Stomach (tissue), 9 donors: ENCODE results near the gene BBS12. TPM values are rescaled to one million over a fixed set of nuclear protein-coding genes. Genes with fewer than 3 reads are reported as not detected.
A peak's percentile ranks its signal among the peaks of the same experiment; 100 is the strongest.
"Not testable (repeated sequence)": the region's sequence is repeated elsewhere in the genome, so short reads cannot be mapped to it uniquely, and the experiment has no call there.

ENCODE experiments used
- DNase-seq, 2 donors: peaks; one replicate each; pipeline versions ENCODE4 v3.0.0 to v3.0.0-alpha.2; 2013 to 2019
- H3K27ac ChIP-seq, 5 donors: fragments of 200-600 bp in 4 of 5; sonication (generic) in 4 of 5; one replicate each; pipeline ENCODE4 v1.5.1; 2013 to 2019; ENCODE audit warnings: mild to moderate bottlenecking in 1 of 5, moderate library complexity in 1 of 5
- H3K27me3 ChIP-seq, 3 donors: fragments of 200-600 bp; sonication (generic); one replicate each; pipeline ENCODE4 v1.5.1; 2017 to 2019; ENCODE audit warnings: mixed run types in 1 of 3
- H3K36me3 ChIP-seq, 4 donors: fragments of 200-600 bp; sonication (generic); 1 replicate in 3 of 4; 2 replicates in 1 of 4; pipeline ENCODE4 v1.5.1; 2016 to 2019
- H3K4me1 ChIP-seq, 4 donors: fragments of 200-600 bp; sonication (generic); one replicate each; pipeline ENCODE4 v1.5.1; 2016 to 2019
- H3K4me3 ChIP-seq, 4 donors: fragments of 200-600 bp; sonication (generic) in 3 of 4; one replicate each; pipeline ENCODE4 v1.5.1; 2016 to 2019; ENCODE audit warnings: mild to moderate bottlenecking in 1 of 4
- H3K9me3 ChIP-seq, 4 donors: fragments of 200-600 bp; sonication (generic); one replicate each; pipeline ENCODE4 v1.5.1; 2016 to 2019
- CTCF ChIP-seq, 7 experiments: fragments of 450-650 bp in 4 of 7; fragments of 200-600 bp in 3 of 7; sonication (generic) in 3 of 7; IDR thresholded peaks; one replicate each; pipeline ENCODE4 v1.5.1; 2016 to 2019; ENCODE audit warnings: antibody characterized with exemption in 7 of 7, control low read depth in 2 of 7, mild to moderate bottlenecking in 1 of 7
- EP300 ChIP-seq: sonication (generic); formaldehyde crosslinking; IDR thresholded peaks from one replicate; pipeline ENCODE4 v1.6.1; 2017; ENCODE audit warnings: antibody characterized with exemption
- POLR2A ChIP-seq, 4 donors: fragments of 450-650 bp; IDR thresholded peaks; one replicate each; pipeline ENCODE4 v1.6.1; 2016; ENCODE audit warnings: antibody characterized with exemption in 4 of 4, control low read depth in 2 of 4, mild to moderate bottlenecking in 1 of 4, moderate library complexity in 1 of 4
- POLR2AphosphoS5 ChIP-seq, 3 donors: sonication (generic); formaldehyde crosslinking; IDR thresholded peaks; one replicate each; pipeline ENCODE4 v1.6.1; 2016; ENCODE audit warnings: antibody characterized with exemption in 3 of 3
- WGBS, 5 donors: extraction: QIAGEN DNeasy Blood & Tissue Kit in 3 of 5; methylation state at CpG; one replicate each; pipeline versions ENCODE4 v1.1.5 to v1.1.7; 2013 to 2018; 5-methylcytosine and 5-hydroxymethylcytosine counted together
- intact Hi-C: fragments of 100-400 bp; cut with DNase I; formaldehyde crosslinking; loops from one replicate; pipeline ENCODE4 v1.15.1; 2023; ENCODE audit warnings: low total_unique reads
- polyA plus RNA-seq, 3 donors: library from polyadenylated mRNA; stranded (reverse); fragments of 200-250 nt; gene quantifications; one replicate each; pipeline ENCODE4 v1.2.3, GENCODE V29; 2013
- total RNA-seq, 5 donors: library from RNA; depleted of rRNA; stranded (reverse); fragments of >200 nt; gene quantifications; one replicate each; pipeline versions ENCODE4 v1.1.0 to v1.2.3, GENCODE V29; 2014 to 2016
- donor health status: healthy with polysubstance abuse.
- donor health status: Bipolar disorder and iron deficiency.
- donor health status: healthy.

The BBS12 gene
- total and polyA plus RNA-seq, 8 donors: 0.87 to 4.5 (median 1.3) TPM

- DNase-seq: peak in 1 of 2 donors; percentile 58
These were observed 51.1 kb downstream of the BBS12 start for GRCh38 chr4:122783301-122784215.

GRCh38 chr4:122784261-122784660 is 51.8 kb downstream of the BBS12 start:
- H3K9me3 ChIP-seq: no peaks in the 10 kb centered on the region
- H3K27ac ChIP-seq: peak overlapping the region in 1 of 5 donors; percentile 25
- peaks cover 0 to 25% (median 14%) of the 10 kb centered on the region in 4 donors for H3K4me1 ChIP-seq
- WGBS, 5 donors: 8 to 39% (median 28%) methylated on average over 1 of the region's 1 CpG
- intact Hi-C loops: no loop called here
- TF ChIP-seq EP300 (no peak), CTCF (IDR thresholded peaks at IDR 0.05) (no peak), POLR2A (IDR thresholded peaks at IDR 0.05) (no peak)
- H3K27me3 ChIP-seq: no peaks in the 10 kb centered on the region
- H3K4me3 ChIP-seq: no peak overlapping the region
- H3K36me3 ChIP-seq: no peaks in the 10 kb centered on the region
- no peak for DNase-seq

More at GRCh38 chr4:122783301-122784215, 51.1 kb downstream of the BBS12 start:
- TF ChIP-seq EP300 (no peak), POLR2AphosphoS5 (IDR thresholded peaks at IDR 0.05) (peak in 1 of 3 donors; percentile 63)
- peaks cover 0 to 25% (median 14%) of the 10 kb centered on the region in 4 donors for H3K4me1 ChIP-seq
- H3K4me3 ChIP-seq: no peak overlapping the region
- H3K9me3 ChIP-seq: no peaks in the 10 kb centered on the region
- 26 to 37% (median 35%) methylated on average over 6 of the region's 6 CpGs for WGBS, 5 donors
- H3K27ac ChIP-seq: peak overlapping the region in 2 of 5 donors; percentile 25 to 47
- intact Hi-C loops: no loop called here
- no peaks in the 10 kb centered on the region for H3K27me3 ChIP-seq
- no peaks in the 10 kb centered on the region for H3K36me3 ChIP-seq

- WGBS, 5 donors: 91 to 98% (median 92%) methylated on average over 2 of the region's 2 CpGs
- H3K4me3 ChIP-seq: no peak overlapping the region
- TF ChIP-seq CTCF (IDR thresholded peaks at IDR 0.05): no peak
- no peak for TF ChIP-seq POLR2A (IDR thresholded peaks at IDR 0.05)
These were observed 52.6 kb downstream of the BBS12 start for GRCh38 chr4:122785099-122785498.

GRCh38 chr4:122786296-122786695 is 53.8 kb downstream of the BBS12 start:
- H3K36me3 ChIP-seq, H3K4me3 ChIP-seq, DNase-seq, H3K27me3 ChIP-seq, intact Hi-C loops, H3K9me3 ChIP-seq, H3K27ac ChIP-seq: not testable (repeated sequence)
- WGBS, 5 donors: 90 to 98% (median 95%) methylated on average over 4 of the region's 4 CpGs
- peaks cover 0 to 24% (median 14%) of the 10 kb centered on the region in 4 donors for H3K4me1 ChIP-seq

More at GRCh38 chr4:122785099-122785498, 52.6 kb downstream of the BBS12 start:
- Histone ChIP-seq H3K9me3 (no peaks in the 10 kb centered on the region), H3K4me1 (peaks cover 0 to 25% (median 14%) of the 10 kb centered on the region in 4 donors), H3K27me3 (no peaks in the 10 kb centered on the region), H3K27ac (no peak overlapping the region), H3K36me3 (no peaks in the 10 kb centered on the region)
- intact Hi-C loops: no loop called here
- DNase-seq: no peak

- H3K27me3 ChIP-seq, H3K9me3 ChIP-seq, H3K36me3 ChIP-seq, H3K4me3 ChIP-seq, intact Hi-C loops, H3K27ac ChIP-seq, DNase-seq: not testable (repeated sequence)
- WGBS, 5 donors: 90 to 100% (median 100%) methylated on average over 1 of the region's 1 CpG
- H3K4me1 ChIP-seq: peaks cover 0 to 20% (median 14%) of the 10 kb centered on the region in 4 donors
These were observed 54.4 kb downstream of the BBS12 start for GRCh38 chr4:122786920-122787319.

GRCh38 chr4:122787940-122788339 is 55.4 kb downstream of the BBS12 start:
- Histone ChIP-seq H3K27me3 (no peaks in the 10 kb centered on the region), H3K27ac (no peak overlapping the region), H3K9me3 (no peaks in the 10 kb centered on the region), H3K4me1 (peaks cover 0 to 14% (median 11%) of the 10 kb centered on the region in 4 donors), H3K36me3 (no peaks in the 10 kb centered on the region), H3K4me3 (no peak overlapping the region)
- DNase-seq: no peak
- intact Hi-C loops: no loop called here
- 33 to 68% (median 50%) methylated on average over 1 of the region's 1 CpG for WGBS, 5 donors
- TF ChIP-seq POLR2A (IDR thresholded peaks at IDR 0.05) (no peak), POLR2AphosphoS5 (IDR thresholded peaks at IDR 0.05) (no peak), EP300 (no peak), CTCF (IDR thresholded peaks at IDR 0.05) (no peak)
